IMR-90 (cell line): ENCODE results near the gene QPRT. TPM values are rescaled to one million over a fixed set of nuclear protein-coding genes. Genes with fewer than 3 reads are reported as not detected.
"Not testable (repeated sequence)": the region's sequence is repeated elsewhere in the genome, so short reads cannot be mapped to it uniquely, and the experiment has no call there.

Experiments
- ATAC-seq: fragments of 200-7000 bp; cut with Tn5 transposase; 2 replicates; pipeline ENCODE4 v1.9.1; 2020; ENCODE audit warnings: low read depth, mild to moderate bottlenecking, moderate library complexity
- BruUV-seq: library from RNA; stranded (reverse); fragments of 400-500 nt; replicated peaks from 2 replicates; lab custom pipeline; 2021; lab: Mats Ljungman, UMichigan
- CTCF ChIA-PET: fragments of 300-600 bp; formaldehyde crosslinking; extraction: SDS; loops from one replicate; lab custom pipeline; 2021; ENCODE audit warnings: antibody characterized with exemption; lab: Yijun Ruan, JAX
- POLR2A ChIA-PET: fragments of 300-600 bp; sonication (Branson Sonifier 250); formaldehyde crosslinking; loops from one replicate; lab custom pipeline; 2022; ENCODE audit warnings: antibody characterized with exemption; ENCODE audit not compliant: unreplicated experiment; lab: Charles Lee
- DNase-seq: peaks from one replicate; pipeline ENCODE4 v3.0.0; 2013
- H2AFZ ChIP-seq: replicated peaks from 2 replicates; pipeline ENCODE3; 2013; ENCODE audit warnings: low read length, mild to moderate bottlenecking; ENCODE audit not compliant: poor library complexity
- H2AK5ac ChIP-seq: 2 replicates; pipeline ENCODE4 v1.6.1; 2013; ENCODE audit warnings: low read depth, low read length, inconsistent platforms
- H2AK9ac ChIP-seq: replicated peaks from 2 replicates; pipeline ENCODE3; 2013; ENCODE audit warnings: mild to moderate bottlenecking, low read depth, low read length, moderate library complexity; ENCODE audit not compliant: poor library complexity
- H2BK120ac ChIP-seq: 2 replicates; pipeline ENCODE4 v1.6.1; 2013; ENCODE audit warnings: low read depth, low read length, inconsistent platforms
- H2BK15ac ChIP-seq: 3 replicates; pipeline ENCODE4 v1.6.1; 2013; ENCODE audit warnings: low read depth, low read length, inconsistent platforms
- H2BK20ac ChIP-seq: 2 replicates; pipeline ENCODE4 v1.6.1; 2013; ENCODE audit warnings: low read depth, mild to moderate bottlenecking, inconsistent platforms, low read length, moderate library complexity
- H2BK5ac ChIP-seq: 2 replicates; pipeline ENCODE4 v1.6.1; 2013; ENCODE audit warnings: mild to moderate bottlenecking, low read depth, low read length, inconsistent platforms; ENCODE audit not compliant: poor library complexity, severe bottlenecking
- H3K14ac ChIP-seq: replicated peaks from 2 replicates; pipeline ENCODE4 v1.6.1; 2013; ENCODE audit warnings: low read depth, low read length, inconsistent platforms
- H3K18ac ChIP-seq: 2 replicates; pipeline ENCODE4 v1.6.1; 2013; ENCODE audit warnings: low read depth, low read length, control low read depth
- H3K23ac ChIP-seq: 2 replicates; pipeline ENCODE4 v1.6.1; 2013; ENCODE audit warnings: low read depth, low read length, inconsistent platforms
- H3K27ac ChIP-seq: 2 replicates; pipeline ENCODE4 v1.5.1; 2013; ENCODE audit warnings: mild to moderate bottlenecking, control low read depth, low read length; ENCODE audit not compliant: insufficient read depth
- H3K27me3 ChIP-seq: 2 replicates; pipeline ENCODE4 v1.6.1; 2013; ENCODE audit warnings: low read length; ENCODE audit not compliant: control insufficient read depth, insufficient read depth
- H3K36me3 ChIP-seq: 2 replicates; pipeline ENCODE4 v1.6.1; 2013; ENCODE audit warnings: low read length, mixed read lengths; ENCODE audit not compliant: control insufficient read depth, insufficient read depth
- H3K4ac ChIP-seq: 2 replicates; pipeline ENCODE4 v1.6.1; 2013; ENCODE audit warnings: low read depth, low read length, inconsistent platforms
- H3K4me1 ChIP-seq: 2 replicates; pipeline ENCODE4 v1.6.1; 2013; ENCODE audit warnings: low read length, mixed read lengths; ENCODE audit not compliant: control insufficient read depth, insufficient read depth
- H3K4me2 ChIP-seq: 2 replicates; pipeline ENCODE4 v1.6.1; 2013; ENCODE audit warnings: low read depth, mild to moderate bottlenecking, control low read depth, low read length, moderate library complexity
- H3K4me3 ChIP-seq: 2 replicates; pipeline ENCODE4 v1.5.1; 2013; ENCODE audit warnings: low read depth, mild to moderate bottlenecking, control low read depth, low read length, moderate library complexity; ENCODE audit not compliant: insufficient read depth
- H3K56ac ChIP-seq: 2 replicates; pipeline ENCODE4 v1.6.1; 2013; ENCODE audit warnings: low read length, inconsistent platforms; ENCODE audit not compliant: insufficient read depth; ENCODE audit errors: extremely low read depth
- H3K79me1 ChIP-seq, 2 experiments: 2 replicates each; pipeline ENCODE4 v1.6.1; 2013; ENCODE audit warnings: low read length in 2 of 2, inconsistent platforms in 1 of 2, low read depth in 1 of 2
- H3K9ac ChIP-seq: 2 replicates; pipeline ENCODE4 v1.6.1; 2013; ENCODE audit warnings: low read depth, low read length, control low read depth
- H3K9me1 ChIP-seq: 2 replicates; pipeline ENCODE4 v1.6.1; 2013; ENCODE audit warnings: low read length, inconsistent platforms; ENCODE audit not compliant: insufficient read depth
- H3K9me3 ChIP-seq: 2 replicates; pipeline ENCODE4 v1.6.1; 2013; ENCODE audit warnings: low read length; ENCODE audit not compliant: control insufficient read depth, insufficient read depth
- H4K20me1 ChIP-seq: 2 replicates; pipeline ENCODE4 v1.6.1; 2013; ENCODE audit warnings: low read length, inconsistent platforms; ENCODE audit not compliant: insufficient read depth
- H4K5ac ChIP-seq: 2 replicates; pipeline ENCODE4 v1.6.1; 2013; ENCODE audit warnings: mild to moderate bottlenecking, low read depth, low read length, control low read depth
- H4K8ac ChIP-seq, 2 experiments: 2 replicates each; pipeline ENCODE4 v1.6.1; 2013; ENCODE audit warnings: low read depth in 2 of 2, low read length in 2 of 2, control low read depth in 1 of 2, inconsistent platforms in 1 of 2
- H4K91ac ChIP-seq: 2 replicates; pipeline ENCODE4 v1.6.1; 2013; ENCODE audit warnings: low read depth, low read length, inconsistent platforms; ENCODE audit not compliant: insufficient read depth
- WGBS, 2 experiments: methylation state at CpG; one replicate each; pipeline versions ENCODE4 v1.1.5 to v1.1.7; 2013; ENCODE audit warnings: missing lambda C conversion rate in 2 of 2; ENCODE audit not compliant: insufficient read length in 1 of 2; ENCODE audit errors: extremely low coverage in 2 of 2; 5-methylcytosine and 5-hydroxymethylcytosine counted together
- dilution Hi-C: fragments of 300-500 bp; cut with HindIII; formaldehyde crosslinking; loops from one replicate; pipeline ENCODE4 v1.14.3; 2018; ENCODE audit warnings: low sequenced_read_pairs; ENCODE audit not compliant: unreplicated experiment
- in situ Hi-C: fragments of 300-500 bp; cut with MboI; formaldehyde crosslinking; loops from 3 replicates; pipeline ENCODE4 v1.14.3; 2019; ENCODE audit warnings: low sequenced_read_pairs, inconsistent platforms, mixed read lengths
- intact Hi-C: fragments of 100-400 bp; cut with micrococcal nuclease; formaldehyde crosslinking; loops from 2 replicates; pipeline ENCODE4 v1.10.0; 2022
- polyA plus RNA-seq, 3 experiments: library from polyadenylated mRNA; depleted of rRNA; stranded (reverse); fragments of >200 nt; gene quantifications; 2 replicates each; pipeline ENCODE4 v1.2.3, GENCODE V29; 2012; ENCODE audit warnings: low replicate concordance in 1 of 3
- total RNA-seq: library from RNA; depleted of rRNA; stranded (reverse); fragments of >200 nt; gene quantifications from 2 replicates; pipeline ENCODE4 v1.2.3, GENCODE V29; 2012

QPRT gene
- total and polyA plus RNA-seq, 2 of the 4 experiments (the other 2 are of a cell fraction) = 3.4 to 6.3 TPM

GRCh38 chr16:29731768-29732601, 53.0 kb downstream of the QPRT start:
- H4K20me1 ChIP-seq, H2AFZ ChIP-seq, H3K4ac ChIP-seq, DNase-seq, H3K9ac ChIP-seq, H2BK15ac ChIP-seq, H2BK20ac ChIP-seq, H4K8ac ChIP-seq, H3K9me1 ChIP-seq, H2BK120ac ChIP-seq, CTCF ChIA-PET, H3K79me1 ChIP-seq, H2BK5ac ChIP-seq, ATAC-seq, dilution Hi-C loops, H4K5ac ChIP-seq, H3K18ac ChIP-seq, H3K27ac ChIP-seq, H2AK5ac ChIP-seq, H3K14ac ChIP-seq, H3K4me1 ChIP-seq, H3K23ac ChIP-seq, in situ Hi-C loops, H3K56ac ChIP-seq, H4K91ac ChIP-seq, H3K9me3 ChIP-seq, POLR2A ChIA-PET, H3K4me3 ChIP-seq, BruUV-seq, H2AK9ac ChIP-seq, H3K4me2 ChIP-seq, H3K36me3 ChIP-seq: not testable (repeated sequence)
- intact Hi-C loops = loop anchor here (10.0 kb wide), 1 partner anchor 53 kb away; no protein-coding TSS in a partner anchor
- WGBS, 2 experiments = 100% methylated on average over 2 of the region's 13 CpGs; no CpG with 5 or more reads in 1 of the 2 experiments
- H3K27me3 ChIP-seq = peaks cover 17% of the 10 kb centered on the region
